Measurements from ENCODE around the gene PCDH18. TPM values are rescaled to one million over a fixed set of nuclear protein-coding genes. Genes with fewer than 3 reads are reported as not detected.

Gene PCDH18
- total and polyA plus RNA-seq, 2 of the 4 experiments (the other 2 are of a cell fraction) = 41.3 to 119 TPM

GRCh38 chr4:137559801-137560200, 27.5 kb upstream of the PCDH18 start:
- Histone ChIP-seq H3K9ac (ENCODE audit: low read depth, low read length) (no peak overlapping the region), H4K91ac (ENCODE audit: insufficient read depth, low read depth, low read length) (no peak overlapping the region), H4K8ac (ENCODE audit: low read depth in 2 of 2, low read length in 2 of 2) (no peak overlapping the region), H3K79me1 (ENCODE audit: low read depth in 1 of 2, low read length in 2 of 2) (no peaks in the 10 kb centered on the region), H3K4me1 (ENCODE audit: control insufficient read depth, insufficient read depth, low read length) (peaks cover 2% of the 10 kb centered on the region; the same call in 1 of the 2 replicates), H3K4me2 (ENCODE audit: low read depth, low read length) (no peak overlapping the region), H3K14ac (replicated peaks; ENCODE audit: low read depth, low read length) (no peak overlapping the region), H3K23ac (ENCODE audit: low read depth, low read length) (no peak overlapping the region), H3K9me3 (ENCODE audit: control insufficient read depth, insufficient read depth, low read length) (no peaks in the 10 kb centered on the region), H3K18ac (ENCODE audit: low read depth, low read length) (no peak overlapping the region), H4K20me1 (ENCODE audit: insufficient read depth, low read length) (no peaks in the 10 kb centered on the region), H2BK15ac (ENCODE audit: low read depth, low read length) (no peak overlapping the region), H2BK5ac (ENCODE audit: low read depth, low read length, poor library complexity, severe bottlenecking) (no peak overlapping the region), H3K9me1 (ENCODE audit: insufficient read depth, low read length) (no peaks in the 10 kb centered on the region), H2AK9ac (replicated peaks; ENCODE audit: low read depth, low read length, poor library complexity) (no peak overlapping the region), H4K5ac (ENCODE audit: low read depth, low read length) (no peak overlapping the region), H2AFZ (replicated peaks; ENCODE audit: low read length, poor library complexity) (no peak overlapping the region), H2AK5ac (ENCODE audit: low read depth, low read length) (no peak overlapping the region), H3K27ac (ENCODE audit: insufficient read depth, low read length) (no peak overlapping the region), H3K36me3 (ENCODE audit: control insufficient read depth, insufficient read depth, low read length) (no peaks in the 10 kb centered on the region), H2BK120ac (ENCODE audit: low read depth, low read length) (no peak overlapping the region), H3K4me3 (ENCODE audit: insufficient read depth, low read depth, low read length) (no peak overlapping the region), H2BK20ac (ENCODE audit: low read depth, low read length) (no peak overlapping the region), H3K56ac (ENCODE audit: extremely low read depth, insufficient read depth, low read length) (no peak overlapping the region), H3K27me3 (ENCODE audit: control insufficient read depth, insufficient read depth, low read length) (no peaks in the 10 kb centered on the region), H3K4ac (ENCODE audit: low read depth, low read length) (no peak overlapping the region)
- DNase-seq (no peak), ATAC-seq (ENCODE audit: low read depth) (no peak)
- dilution Hi-C loops (cut with HindIII; ENCODE audit: low sequenced_read_pairs, unreplicated experiment) = no loop called here
- in situ Hi-C loops (cut with MboI; ENCODE audit: low sequenced_read_pairs) = no loop called here
- WGBS, 2 experiments (ENCODE audit: extremely low coverage in 2 of 2, insufficient read length in 1 of 2) = no CpG with 5 or more reads among the region's 1 CpG
- CTCF ChIA-PET = no interaction called here
- POLR2A ChIA-PET (ENCODE audit: unreplicated experiment) = no interaction called here
- TF ChIP-seq CHD1 (IDR thresholded peaks at IDR 0.05; ENCODE audit: low read depth, low read length) (no peak), BHLHE40 (IDR thresholded peaks at IDR 0.05; ENCODE audit: low read depth, low read length) (no peak), CTCF (conservative IDR thresholded peaks at IDR 0.05; ENCODE audit: low read depth, low read length) (no peak), MAZ (IDR thresholded peaks at IDR 0.05; ENCODE audit: borderline replicate concordance, low read depth, low read length) (no peak), MAFK (IDR thresholded peaks at IDR 0.05; ENCODE audit: low read depth, low read length) (no peak), RAD21 (IDR thresholded peaks at IDR 0.05; ENCODE audit: low read length) (no peak), ELK1 (IDR thresholded peaks at IDR 0.05; ENCODE audit: borderline replicate concordance, low read depth, low read length) (no peak), RFX5 (IDR thresholded peaks at IDR 0.05; ENCODE audit: low read depth, low read length) (no peak), NFE2L2 (IDR thresholded peaks at IDR 0.05; ENCODE audit: low read depth, low read length) (no peak), POLR2A (IDR thresholded peaks at IDR 0.05; ENCODE audit: low read depth, low read length) (no peak), MXI1 (IDR thresholded peaks at IDR 0.05; ENCODE audit: borderline replicate concordance, low read depth, low read length) (no peak), RCOR1 (IDR thresholded peaks at IDR 0.05; ENCODE audit: insufficient replicate concordance, low read length) (no peak), CEBPB (IDR thresholded peaks at IDR 0.05; ENCODE audit: low read depth, low read length) (no peak)
- TF ChIP-seq, protein P1, sequence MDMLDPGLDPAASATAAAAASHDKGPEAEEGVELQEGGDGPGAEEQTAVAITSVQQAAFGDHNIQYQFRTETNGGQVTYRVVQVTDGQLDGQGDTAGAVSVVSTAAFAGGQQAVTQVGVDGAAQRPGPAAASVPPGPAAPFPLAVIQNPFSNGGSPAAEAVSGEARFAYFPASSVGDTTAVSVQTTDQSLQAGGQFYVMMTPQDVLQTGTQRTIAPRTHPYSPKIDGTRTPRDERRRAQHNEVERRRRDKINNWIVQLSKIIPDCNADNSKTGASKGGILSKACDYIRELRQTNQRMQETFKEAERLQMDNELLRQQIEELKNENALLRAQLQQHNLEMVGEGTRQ (IDR thresholded peaks at IDR 0.05; ENCODE audit: low read depth, low read length) = no peak
- no TSS peak for BruUV-seq (replicated peaks)
- intact Hi-C loops (cut with micrococcal nuclease) = no loop called here
